ENCODE data around the gene NME5.

Gene NME5

DNA sequence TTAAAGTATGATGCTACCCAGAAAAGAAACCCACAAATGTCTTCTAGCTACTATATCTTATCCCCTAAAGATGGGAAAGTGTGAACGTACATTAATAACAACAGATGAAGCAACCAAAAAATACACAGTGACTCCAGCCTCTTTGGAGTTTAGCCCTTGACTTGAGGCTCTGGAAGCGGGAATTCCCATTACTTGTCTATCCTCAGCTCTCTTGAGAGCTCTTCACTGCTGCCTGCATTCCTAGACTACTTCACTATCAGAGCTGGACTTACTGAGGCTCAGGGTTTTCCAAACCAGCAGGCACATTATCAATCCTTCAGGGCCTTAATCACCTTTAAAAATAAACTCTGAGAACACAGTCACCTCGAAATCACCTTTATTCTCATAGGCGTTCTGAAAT, 1.0 kb upstream of the NME5 start:
- in situ Hi-C loops (cut with HindIII; ENCODE audit: low sequenced_read_pairs), result no loop called here
- TF ChIP-seq, protein P1, sequence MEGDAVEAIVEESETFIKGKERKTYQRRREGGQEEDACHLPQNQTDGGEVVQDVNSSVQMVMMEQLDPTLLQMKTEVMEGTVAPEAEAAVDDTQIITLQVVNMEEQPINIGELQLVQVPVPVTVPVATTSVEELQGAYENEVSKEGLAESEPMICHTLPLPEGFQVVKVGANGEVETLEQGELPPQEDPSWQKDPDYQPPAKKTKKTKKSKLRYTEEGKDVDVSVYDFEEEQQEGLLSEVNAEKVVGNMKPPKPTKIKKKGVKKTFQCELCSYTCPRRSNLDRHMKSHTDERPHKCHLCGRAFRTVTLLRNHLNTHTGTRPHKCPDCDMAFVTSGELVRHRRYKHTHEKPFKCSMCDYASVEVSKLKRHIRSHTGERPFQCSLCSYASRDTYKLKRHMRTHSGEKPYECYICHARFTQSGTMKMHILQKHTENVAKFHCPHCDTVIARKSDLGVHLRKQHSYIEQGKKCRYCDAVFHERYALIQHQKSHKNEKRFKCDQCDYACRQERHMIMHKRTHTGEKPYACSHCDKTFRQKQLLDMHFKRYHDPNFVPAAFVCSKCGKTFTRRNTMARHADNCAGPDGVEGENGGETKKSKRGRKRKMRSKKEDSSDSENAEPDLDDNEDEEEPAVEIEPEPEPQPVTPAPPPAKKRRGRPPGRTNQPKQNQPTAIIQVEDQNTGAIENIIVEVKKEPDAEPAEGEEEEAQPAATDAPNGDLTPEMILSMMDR (IDR thresholded peaks at IDR 0.05; ENCODE audit: low read depth, low read length), result no peak
- no peak for DNase-seq (ENCODE audit: low read depth, low spot score)
- H3K4me3 ChIP-seq (ENCODE audit: low read depth, low read length), result no peak overlapping the region

DNA sequence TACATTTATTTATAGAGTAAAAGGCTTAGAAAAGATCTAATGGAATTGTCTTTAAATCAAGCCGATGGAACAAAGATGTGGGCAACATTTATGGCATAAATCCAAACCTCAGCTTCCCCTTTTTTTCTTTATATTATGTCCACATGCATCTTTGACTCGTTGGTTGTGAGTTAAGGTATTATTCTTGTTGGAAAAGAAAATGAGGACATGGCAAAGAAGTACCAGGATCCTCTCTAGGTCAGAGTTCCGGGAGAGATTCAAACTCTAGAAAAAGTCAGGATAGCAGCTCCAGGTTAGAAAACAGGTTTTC, 508 bp upstream of the NME5 start:
- DNase-seq (ENCODE audit: low read depth, low spot score), result no peak
- H3K4me3 ChIP-seq (ENCODE audit: low read depth, low read length), result no peak overlapping the region
- TF ChIP-seq, protein P1 (IDR thresholded peaks at IDR 0.05; ENCODE audit: low read depth, low read length), result no peak
- in situ Hi-C loops (cut with HindIII; ENCODE audit: low sequenced_read_pairs), result no loop called here

DNA sequence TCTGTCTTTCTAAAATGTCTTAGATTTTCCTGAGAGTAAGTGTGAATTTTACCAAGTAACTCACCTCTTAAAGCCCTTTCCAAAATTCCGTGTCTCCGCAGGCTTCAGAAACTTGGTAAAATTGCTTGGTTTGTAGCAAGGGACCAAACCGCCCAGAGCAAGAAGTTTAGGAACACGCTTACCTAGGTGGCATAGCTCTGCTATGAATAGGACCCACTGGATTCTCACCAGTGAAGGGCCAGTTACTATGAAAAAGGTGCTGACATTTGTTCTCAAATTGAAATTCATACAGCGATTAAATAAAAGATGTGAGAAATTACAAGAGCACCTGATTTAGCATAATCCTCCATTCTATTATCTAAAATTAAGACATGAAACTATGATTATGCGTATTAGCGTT, 6.7 kb downstream of the NME5 start:
- H3K4me3 ChIP-seq (ENCODE audit: low read depth, low read length), result no peak overlapping the region

DNA sequence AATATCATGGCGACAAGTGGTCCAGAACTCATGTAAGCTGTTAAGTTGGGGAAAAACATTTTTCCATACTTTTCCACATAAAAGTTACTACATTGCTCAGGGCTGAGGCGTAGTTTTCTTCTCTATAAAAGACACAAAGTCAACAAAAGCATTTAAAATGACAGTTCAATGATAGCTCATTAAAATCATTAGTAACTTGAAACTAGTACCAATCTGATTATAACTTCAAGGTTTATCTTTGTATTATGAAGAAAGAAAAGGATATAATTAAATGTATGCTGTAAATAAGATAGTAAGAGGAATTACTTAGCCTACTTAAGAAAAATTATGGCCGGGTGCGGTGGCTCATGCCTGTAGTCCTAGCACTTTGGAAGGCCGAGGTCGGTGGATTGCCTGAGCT, 9.9 kb downstream of the NME5 start:
- DNase-seq (ENCODE audit: low read depth, low spot score), result no peak
- TF ChIP-seq, protein P1 (IDR thresholded peaks at IDR 0.05; ENCODE audit: low read depth, low read length), result no peak

More for the DNA sequence above, 6.7 kb downstream of the NME5 start:
- no peak for DNase-seq (ENCODE audit: low read depth, low spot score)
- TF ChIP-seq, protein P1 (IDR thresholded peaks at IDR 0.05; ENCODE audit: low read depth, low read length), result no peak
- in situ Hi-C loops (cut with HindIII; ENCODE audit: low sequenced_read_pairs), result no loop called here

DNA sequence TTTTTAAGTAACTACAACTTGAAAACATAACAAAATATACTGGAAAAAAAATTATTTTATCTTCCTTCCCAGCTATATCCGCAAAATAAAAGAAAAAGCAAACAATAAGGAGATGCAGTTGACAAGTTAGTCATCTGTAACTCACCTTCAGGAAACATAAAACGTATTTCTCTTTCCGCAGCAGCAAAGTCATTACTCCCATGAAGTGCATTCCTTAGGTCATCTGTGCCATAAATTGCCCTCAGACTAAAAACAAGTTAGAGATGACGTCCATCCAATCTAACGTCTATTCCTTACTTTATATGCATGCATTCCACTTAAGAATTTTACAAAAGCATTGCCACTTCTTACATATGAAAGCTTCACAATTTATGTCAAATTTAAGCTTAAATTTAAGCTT, 10.9 kb downstream of the NME5 start:
- in situ Hi-C loops (cut with HindIII; ENCODE audit: low sequenced_read_pairs), result no loop called here
- TF ChIP-seq, protein P1 (IDR thresholded peaks at IDR 0.05; ENCODE audit: low read depth, low read length), result no peak
- no peak overlapping the region for H3K4me3 ChIP-seq (ENCODE audit: low read depth, low read length)
- no peak for DNase-seq (ENCODE audit: low read depth, low spot score)

More for the DNA sequence above, 9.9 kb downstream of the NME5 start:
- in situ Hi-C loops (cut with HindIII; ENCODE audit: low sequenced_read_pairs), result no loop called here
- no peak overlapping the region for H3K4me3 ChIP-seq (ENCODE audit: low read depth, low read length)

DNA sequence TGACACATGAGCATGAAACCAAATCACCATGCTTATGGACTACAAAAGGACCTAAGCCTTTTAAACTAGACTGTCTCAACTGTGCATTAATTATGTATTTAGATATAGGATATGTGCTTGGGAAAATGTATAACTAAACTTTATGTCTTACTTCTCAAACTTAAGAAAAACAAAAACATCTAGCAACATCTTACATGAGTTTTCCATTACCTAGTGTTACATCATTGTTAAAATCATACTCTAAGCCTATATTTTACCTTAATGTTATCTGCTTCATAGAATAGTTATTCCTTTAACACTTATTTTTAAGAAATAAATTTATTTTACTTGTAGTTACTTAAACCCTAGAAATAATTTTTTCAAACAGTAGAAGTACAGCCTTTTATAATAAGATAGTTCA, 24.0 kb downstream of the NME5 start:
- no peak for DNase-seq (ENCODE audit: low read depth, low spot score)

More for the DNA sequence above, 24.0 kb downstream of the NME5 start:
- in situ Hi-C loops (cut with HindIII; ENCODE audit: low sequenced_read_pairs), result no loop called here
- TF ChIP-seq, protein P1 (IDR thresholded peaks at IDR 0.05; ENCODE audit: low read depth, low read length), result no peak
- H3K4me3 ChIP-seq (ENCODE audit: low read depth, low read length), result no peak overlapping the region
